ENCODE results near the gene KNDC1.

DNA sequence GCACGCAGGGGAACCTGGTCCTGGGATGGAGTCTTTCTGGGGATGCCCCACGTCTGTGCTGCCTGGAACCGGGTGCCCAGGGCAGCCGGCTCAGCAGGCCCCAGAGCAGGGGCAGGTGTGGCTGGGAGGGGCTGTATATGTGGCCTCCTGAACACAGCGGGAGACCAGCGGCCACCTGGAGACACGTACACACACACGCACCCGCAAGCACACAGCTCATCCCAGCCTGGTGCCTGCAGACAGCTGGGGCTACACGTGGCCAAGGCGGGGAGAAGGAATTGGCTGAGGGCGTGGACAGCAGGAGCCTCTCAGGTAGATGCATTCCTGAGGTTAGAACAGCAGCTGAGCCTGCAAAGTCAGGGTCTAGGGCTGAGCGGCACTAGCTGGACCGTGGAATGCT, 102.7 kb downstream of the KNDC1 start:
- TF ChIP-seq, protein P1, sequence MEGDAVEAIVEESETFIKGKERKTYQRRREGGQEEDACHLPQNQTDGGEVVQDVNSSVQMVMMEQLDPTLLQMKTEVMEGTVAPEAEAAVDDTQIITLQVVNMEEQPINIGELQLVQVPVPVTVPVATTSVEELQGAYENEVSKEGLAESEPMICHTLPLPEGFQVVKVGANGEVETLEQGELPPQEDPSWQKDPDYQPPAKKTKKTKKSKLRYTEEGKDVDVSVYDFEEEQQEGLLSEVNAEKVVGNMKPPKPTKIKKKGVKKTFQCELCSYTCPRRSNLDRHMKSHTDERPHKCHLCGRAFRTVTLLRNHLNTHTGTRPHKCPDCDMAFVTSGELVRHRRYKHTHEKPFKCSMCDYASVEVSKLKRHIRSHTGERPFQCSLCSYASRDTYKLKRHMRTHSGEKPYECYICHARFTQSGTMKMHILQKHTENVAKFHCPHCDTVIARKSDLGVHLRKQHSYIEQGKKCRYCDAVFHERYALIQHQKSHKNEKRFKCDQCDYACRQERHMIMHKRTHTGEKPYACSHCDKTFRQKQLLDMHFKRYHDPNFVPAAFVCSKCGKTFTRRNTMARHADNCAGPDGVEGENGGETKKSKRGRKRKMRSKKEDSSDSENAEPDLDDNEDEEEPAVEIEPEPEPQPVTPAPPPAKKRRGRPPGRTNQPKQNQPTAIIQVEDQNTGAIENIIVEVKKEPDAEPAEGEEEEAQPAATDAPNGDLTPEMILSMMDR (IDR thresholded peaks at IDR 0.05): no peak
- no peak for TF ChIP-seq POLR2A (IDR thresholded peaks at IDR 0.05)
